ENCODE results near the gene DENND1A. TPM values are rescaled to one million over a fixed set of nuclear protein-coding genes. Genes with fewer than 3 reads are reported as not detected.

Gene DENND1A
- total and polyA plus RNA-seq, 2 of the 13 experiments (the other 11 are each of a cell fraction or from before 2014, with no cell fraction given) = 14.8 to 30.1 TPM

DNA sequence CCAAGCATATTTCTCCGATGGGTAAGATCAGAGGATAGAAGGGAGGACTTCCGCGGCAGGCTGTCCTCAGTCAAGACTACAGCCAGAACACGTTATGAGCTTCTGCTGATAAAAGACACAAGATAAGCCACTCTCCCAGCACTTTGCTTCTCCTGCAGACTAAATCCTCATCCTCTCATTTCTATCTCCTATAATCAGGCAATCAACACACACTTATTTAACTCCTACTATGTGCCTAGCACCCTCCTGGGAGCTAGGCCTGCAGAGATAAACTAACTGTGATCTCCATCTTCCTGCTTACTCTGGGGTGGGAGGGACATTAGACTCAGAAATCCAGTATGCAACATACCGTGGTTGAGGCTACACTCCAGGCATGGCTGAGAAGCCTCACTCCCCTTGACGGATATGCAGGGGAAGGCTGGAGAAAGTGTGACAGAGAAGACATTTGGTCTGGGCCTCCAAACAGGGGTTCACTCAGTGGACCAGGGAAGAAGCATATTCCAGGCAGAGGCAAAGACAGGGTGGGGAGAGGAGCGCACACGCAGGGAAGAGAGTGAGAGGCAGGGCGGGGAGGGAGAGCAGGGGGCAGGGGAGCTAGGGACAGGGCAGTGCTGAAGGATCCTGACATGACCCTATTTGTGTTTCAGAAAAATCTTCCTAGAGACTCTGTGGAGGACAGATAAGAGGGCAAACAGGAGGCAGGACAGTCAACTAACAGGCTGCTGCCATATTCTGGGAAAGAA, 274.1 kb downstream of the DENND1A start:
- ChIA-PET CTCF (ENCODE audit: low intra/inter-chr PET ratio, low total read pairs) (no interaction called here), POLR2A (no interaction called here)
- H3K79me2 ChIP-seq (ENCODE audit: insufficient read depth, low read length) = no peaks in the 10 kb centered on the region
- no peak overlapping the region for H3K27ac ChIP-seq (ENCODE audit: extremely low read length, insufficient read depth, low read length)
- H3K36me3 ChIP-seq (replicated peaks in 1 of 2; ENCODE audit: control insufficient read depth in 1 of 2, insufficient read depth in 2 of 2, low read length in 2 of 2) = peaks cover 4 to 26% of the 10 kb centered on the region in 2 experiments; a peak in 4 of 5 replicates
- H4K20me1 ChIP-seq (ENCODE audit: insufficient read depth, low read length) = no peaks in the 10 kb centered on the region
- WGBS (ENCODE audit: low lambda C conversion rate) = 94% methylated on average over 9 of the region's 9 CpGs
- no peak for FAIRE-seq
- no peak for DNase-seq (ENCODE audit: low spot score)
- H2AFZ ChIP-seq (ENCODE audit: low read length) = no peak overlapping the region
- H3K4me1 ChIP-seq (ENCODE audit: insufficient read depth, low read length) = no peaks in the 10 kb centered on the region
- H3K4me2 ChIP-seq (ENCODE audit: low read depth, low read length) = no peak overlapping the region
- H3K4me3 ChIP-seq (replicated peaks in 1 of 3; ENCODE audit: insufficient read depth in 1 of 3, low read depth in 2 of 3, low read length in 3 of 3) = no peak overlapping the region
- H3K9me3 ChIP-seq (ENCODE audit: low read length) = no peaks in the 10 kb centered on the region
- intact Hi-C loops (cut with micrococcal nuclease; ENCODE audit: unreplicated experiment) (no loop called here), in situ Hi-C loops (cut with HindIII; ENCODE audit: extremely low pct_ligation_motif_present, low pct_unique_long_range_greater_than_20kb) (no loop called here)
- no peak overlapping the region for H3K9ac ChIP-seq (ENCODE audit: insufficient read depth, low read depth, low read length)
- TF ChIP-seq PCBP2 (optimal IDR thresholded peaks at IDR 0.05; ENCODE audit: low read depth, low read length, poor library complexity, severe bottlenecking) = no peak
- TF ChIP-seq ZNF607 (CRISPR knock-in tag; IDR thresholded peaks at IDR 0.05; ENCODE audit: borderline replicate concordance) = no peak
- TF ChIP-seq RNF2 (conservative IDR thresholded peaks at IDR 0.05; ENCODE audit: low read depth) = no peak
- TF ChIP-seq, protein P1, sequence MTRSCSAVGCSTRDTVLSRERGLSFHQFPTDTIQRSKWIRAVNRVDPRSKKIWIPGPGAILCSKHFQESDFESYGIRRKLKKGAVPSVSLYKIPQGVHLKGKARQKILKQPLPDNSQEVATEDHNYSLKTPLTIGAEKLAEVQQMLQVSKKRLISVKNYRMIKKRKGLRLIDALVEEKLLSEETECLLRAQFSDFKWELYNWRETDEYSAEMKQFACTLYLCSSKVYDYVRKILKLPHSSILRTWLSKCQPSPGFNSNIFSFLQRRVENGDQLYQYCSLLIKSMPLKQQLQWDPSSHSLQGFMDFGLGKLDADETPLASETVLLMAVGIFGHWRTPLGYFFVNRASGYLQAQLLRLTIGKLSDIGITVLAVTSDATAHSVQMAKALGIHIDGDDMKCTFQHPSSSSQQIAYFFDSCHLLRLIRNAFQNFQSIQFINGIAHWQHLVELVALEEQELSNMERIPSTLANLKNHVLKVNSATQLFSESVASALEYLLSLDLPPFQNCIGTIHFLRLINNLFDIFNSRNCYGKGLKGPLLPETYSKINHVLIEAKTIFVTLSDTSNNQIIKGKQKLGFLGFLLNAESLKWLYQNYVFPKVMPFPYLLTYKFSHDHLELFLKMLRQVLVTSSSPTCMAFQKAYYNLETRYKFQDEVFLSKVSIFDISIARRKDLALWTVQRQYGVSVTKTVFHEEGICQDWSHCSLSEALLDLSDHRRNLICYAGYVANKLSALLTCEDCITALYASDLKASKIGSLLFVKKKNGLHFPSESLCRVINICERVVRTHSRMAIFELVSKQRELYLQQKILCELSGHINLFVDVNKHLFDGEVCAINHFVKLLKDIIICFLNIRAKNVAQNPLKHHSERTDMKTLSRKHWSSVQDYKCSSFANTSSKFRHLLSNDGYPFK (CRISPR knock-in tag; IDR thresholded peaks at IDR 0.05; ENCODE audit: borderline replicate concordance) = no peak
- TF ChIP-seq CEBPG (CRISPR knock-in tag; IDR thresholded peaks at IDR 0.05) = no peak
- no peak for TF ChIP-seq ZFP90 (CRISPR knock-in tag; IDR thresholded peaks at IDR 0.05; ENCODE audit: borderline replicate concordance)
- no peak for TF ChIP-seq ZNF510 (CRISPR knock-in tag; IDR thresholded peaks at IDR 0.05; ENCODE audit: low read depth)
- TF ChIP-seq ZNF484 (CRISPR knock-in tag; IDR thresholded peaks at IDR 0.05; ENCODE audit: borderline replicate concordance, low read depth) = no peak
- no peak for TF ChIP-seq HDAC6 (IDR thresholded peaks at IDR 0.05; ENCODE audit: low read depth, low read length)
- no peak for TF ChIP-seq ESRRA (CRISPR knock-in tag; IDR thresholded peaks at IDR 0.05; ENCODE audit: low read depth)
- TF ChIP-seq NFKB2 (CRISPR knock-in tag; IDR thresholded peaks at IDR 0.05; ENCODE audit: borderline replicate concordance) = no peak
- TF ChIP-seq, protein P2, sequence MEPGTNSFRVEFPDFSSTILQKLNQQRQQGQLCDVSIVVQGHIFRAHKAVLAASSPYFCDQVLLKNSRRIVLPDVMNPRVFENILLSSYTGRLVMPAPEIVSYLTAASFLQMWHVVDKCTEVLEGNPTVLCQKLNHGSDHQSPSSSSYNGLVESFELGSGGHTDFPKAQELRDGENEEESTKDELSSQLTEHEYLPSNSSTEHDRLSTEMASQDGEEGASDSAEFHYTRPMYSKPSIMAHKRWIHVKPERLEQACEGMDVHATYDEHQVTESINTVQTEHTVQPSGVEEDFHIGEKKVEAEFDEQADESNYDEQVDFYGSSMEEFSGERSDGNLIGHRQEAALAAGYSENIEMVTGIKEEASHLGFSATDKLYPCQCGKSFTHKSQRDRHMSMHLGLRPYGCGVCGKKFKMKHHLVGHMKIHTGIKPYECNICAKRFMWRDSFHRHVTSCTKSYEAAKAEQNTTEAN (CRISPR knock-in tag; conservative IDR thresholded peaks at IDR 0.05) = no peak
- TF ChIP-seq, protein P3, sequence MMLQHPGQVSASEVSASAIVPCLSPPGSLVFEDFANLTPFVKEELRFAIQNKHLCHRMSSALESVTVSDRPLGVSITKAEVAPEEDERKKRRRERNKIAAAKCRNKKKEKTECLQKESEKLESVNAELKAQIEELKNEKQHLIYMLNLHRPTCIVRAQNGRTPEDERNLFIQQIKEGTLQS (CRISPR knock-in tag; IDR thresholded peaks at IDR 0.05) = no peak
- TF ChIP-seq HNRNPK (IDR thresholded peaks at IDR 0.05; ENCODE audit: low read depth, low read length, poor library complexity, severe bottlenecking) = no peak
- no TSS peak for BruUV-seq (replicated peaks)
- no peaks in the 10 kb centered on the region for H3K27me3 ChIP-seq (ENCODE audit: control insufficient read depth in 1 of 2, insufficient read depth in 2 of 2, low read length in 2 of 2)
- no peak for ATAC-seq
